Panc1 (cell line): ENCODE data around the gene SAMHD1.

Experiments used
- POLR2AphosphoS5 ChIP-seq: IDR thresholded peaks from 2 replicates; pipeline ENCODE4 v1.6.1; 2012; ENCODE audit warnings: mild to moderate bottlenecking, low read depth, low read length, moderate library complexity
- SIN3A ChIP-seq: IDR thresholded peaks from 2 replicates; pipeline ENCODE4 v1.6.1; 2012; ENCODE audit warnings: low read depth, mild to moderate bottlenecking, low read length, moderate library complexity, borderline replicate concordance; ENCODE audit not compliant: insufficient read depth
- TCF7L2 ChIP-seq: IDR thresholded peaks from 2 replicates; pipeline ENCODE4 v1.6.1; 2011; ENCODE audit warnings: mild to moderate bottlenecking, low read depth, low read length, inconsistent platforms
- TF ChIP-seq, protein P1 (sequence below): fragments of 450-650 bp; IDR thresholded peaks from 2 replicates; pipeline ENCODE4 v1.5.1; 2017; ENCODE audit warnings: mild to moderate bottlenecking
- TF ChIP-seq, protein P2 (sequence below), 2 experiments: IDR thresholded peaks; 2 replicates each; pipeline ENCODE4 v1.6.1; 2011 to 2012; ENCODE audit warnings: low read depth in 2 of 2, control low read depth in 1 of 2, low read length in 1 of 2, mild to moderate bottlenecking in 1 of 2, moderate library complexity in 1 of 2; ENCODE audit not compliant: insufficient read depth in 1 of 2

DNA sequence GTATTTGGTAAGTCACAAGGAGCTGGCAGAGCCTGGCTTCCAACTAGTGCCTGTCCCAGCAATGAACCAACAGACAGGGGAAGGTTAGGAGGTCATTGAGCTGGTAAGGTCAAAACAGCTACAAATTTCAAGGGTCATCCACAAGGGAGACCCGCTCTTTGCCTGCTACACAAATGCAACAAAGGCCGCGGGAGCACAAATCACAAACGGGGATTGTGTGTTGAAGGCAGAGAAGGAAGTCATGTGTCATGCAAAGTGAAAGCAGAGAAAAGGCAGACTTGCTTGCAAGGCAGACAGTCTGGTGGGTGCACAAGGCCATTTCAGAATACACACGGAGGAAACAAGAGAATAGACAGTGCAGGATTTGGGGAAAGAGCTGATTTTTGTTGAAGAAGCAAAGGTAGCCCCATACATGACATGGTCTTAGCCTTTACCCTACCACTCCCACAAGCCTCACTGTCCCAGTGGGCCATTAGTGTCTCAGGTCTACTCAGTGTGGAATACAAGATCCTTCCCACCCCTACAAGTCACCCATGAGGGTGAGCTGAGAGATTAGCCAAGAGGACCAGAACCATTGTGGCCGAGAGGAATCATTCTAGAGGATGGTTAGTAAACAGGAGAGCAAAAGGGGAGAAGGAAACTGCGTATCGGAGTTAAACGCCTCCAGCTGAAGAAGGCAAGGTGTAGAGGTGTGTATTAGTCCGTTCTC, 18.1 kb upstream of the SAMHD1 start:
- TF ChIP-seq, protein P1, sequence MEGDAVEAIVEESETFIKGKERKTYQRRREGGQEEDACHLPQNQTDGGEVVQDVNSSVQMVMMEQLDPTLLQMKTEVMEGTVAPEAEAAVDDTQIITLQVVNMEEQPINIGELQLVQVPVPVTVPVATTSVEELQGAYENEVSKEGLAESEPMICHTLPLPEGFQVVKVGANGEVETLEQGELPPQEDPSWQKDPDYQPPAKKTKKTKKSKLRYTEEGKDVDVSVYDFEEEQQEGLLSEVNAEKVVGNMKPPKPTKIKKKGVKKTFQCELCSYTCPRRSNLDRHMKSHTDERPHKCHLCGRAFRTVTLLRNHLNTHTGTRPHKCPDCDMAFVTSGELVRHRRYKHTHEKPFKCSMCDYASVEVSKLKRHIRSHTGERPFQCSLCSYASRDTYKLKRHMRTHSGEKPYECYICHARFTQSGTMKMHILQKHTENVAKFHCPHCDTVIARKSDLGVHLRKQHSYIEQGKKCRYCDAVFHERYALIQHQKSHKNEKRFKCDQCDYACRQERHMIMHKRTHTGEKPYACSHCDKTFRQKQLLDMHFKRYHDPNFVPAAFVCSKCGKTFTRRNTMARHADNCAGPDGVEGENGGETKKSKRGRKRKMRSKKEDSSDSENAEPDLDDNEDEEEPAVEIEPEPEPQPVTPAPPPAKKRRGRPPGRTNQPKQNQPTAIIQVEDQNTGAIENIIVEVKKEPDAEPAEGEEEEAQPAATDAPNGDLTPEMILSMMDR: no peak
- TF ChIP-seq, protein P2, sequence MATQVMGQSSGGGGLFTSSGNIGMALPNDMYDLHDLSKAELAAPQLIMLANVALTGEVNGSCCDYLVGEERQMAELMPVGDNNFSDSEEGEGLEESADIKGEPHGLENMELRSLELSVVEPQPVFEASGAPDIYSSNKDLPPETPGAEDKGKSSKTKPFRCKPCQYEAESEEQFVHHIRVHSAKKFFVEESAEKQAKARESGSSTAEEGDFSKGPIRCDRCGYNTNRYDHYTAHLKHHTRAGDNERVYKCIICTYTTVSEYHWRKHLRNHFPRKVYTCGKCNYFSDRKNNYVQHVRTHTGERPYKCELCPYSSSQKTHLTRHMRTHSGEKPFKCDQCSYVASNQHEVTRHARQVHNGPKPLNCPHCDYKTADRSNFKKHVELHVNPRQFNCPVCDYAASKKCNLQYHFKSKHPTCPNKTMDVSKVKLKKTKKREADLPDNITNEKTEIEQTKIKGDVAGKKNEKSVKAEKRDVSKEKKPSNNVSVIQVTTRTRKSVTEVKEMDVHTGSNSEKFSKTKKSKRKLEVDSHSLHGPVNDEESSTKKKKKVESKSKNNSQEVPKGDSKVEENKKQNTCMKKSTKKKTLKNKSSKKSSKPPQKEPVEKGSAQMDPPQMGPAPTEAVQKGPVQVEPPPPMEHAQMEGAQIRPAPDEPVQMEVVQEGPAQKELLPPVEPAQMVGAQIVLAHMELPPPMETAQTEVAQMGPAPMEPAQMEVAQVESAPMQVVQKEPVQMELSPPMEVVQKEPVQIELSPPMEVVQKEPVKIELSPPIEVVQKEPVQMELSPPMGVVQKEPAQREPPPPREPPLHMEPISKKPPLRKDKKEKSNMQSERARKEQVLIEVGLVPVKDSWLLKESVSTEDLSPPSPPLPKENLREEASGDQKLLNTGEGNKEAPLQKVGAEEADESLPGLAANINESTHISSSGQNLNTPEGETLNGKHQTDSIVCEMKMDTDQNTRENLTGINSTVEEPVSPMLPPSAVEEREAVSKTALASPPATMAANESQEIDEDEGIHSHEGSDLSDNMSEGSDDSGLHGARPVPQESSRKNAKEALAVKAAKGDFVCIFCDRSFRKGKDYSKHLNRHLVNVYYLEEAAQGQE (IDR thresholded peaks at IDR 0.05; ENCODE audit: insufficient read depth in 1 of 2, low read depth in 2 of 2, low read length in 1 of 2): no peak
- TF ChIP-seq POLR2AphosphoS5 (no peak), TCF7L2 (no peak), SIN3A (no peak)
